Large intestine (tissue), 1 donor: Measurements from ENCODE around the gene PIGA. TPM values are rescaled to one million over a fixed set of nuclear protein-coding genes. Genes with fewer than 3 reads are reported as not detected.

Experiments used
- polyA plus RNA-seq: library from polyadenylated mRNA; unstranded; fragments of 120-200 nt; gene quantifications from one replicate; pipeline ENCODE4 v1.2.1, GENCODE V29; 2013

Gene PIGA
- polyA plus RNA-seq, 1 donor = 10.8 TPM

Other genes with a start within 250 kb of the PIGA start
- 3.8 TPM for gene ASB9, start 65.4 kb downstream of the PIGA start, polyA plus RNA-seq
- gene ASB11, start 19.9 kb downstream of the PIGA start, polyA plus RNA-seq = 0.03 TPM
- gene VEGFD, start 48.9 kb upstream of the PIGA start, polyA plus RNA-seq = 0.24 TPM
- gene PIR, start 157.8 kb upstream of the PIGA start, polyA plus RNA-seq = 6.8 TPM
- 1.9 TPM for gene BMX, start 165.3 kb upstream of the PIGA start, polyA plus RNA-seq